KOPT-K1 (cell line): ENCODE data around the gene NCEH1.
A peak's percentile ranks its signal among the peaks of the same experiment; 100 is the strongest.

Experiments used
- H3K27ac ChIP-seq: fragments of 200-600 bp; sonication (generic); 2 replicates; pipeline ENCODE4 v1.5.1; 2016; ENCODE audit warnings: antibody characterized with exemption, mild to moderate bottlenecking, low read depth, low read length; ENCODE audit not compliant: poor library complexity, severe bottlenecking
- H3K36me3 ChIP-seq: fragments of 200-600 bp; sonication (generic); 2 replicates; pipeline ENCODE4 v1.5.1; 2017; ENCODE audit warnings: antibody characterized with exemption, mild to moderate bottlenecking, low read length, moderate library complexity; ENCODE audit not compliant: insufficient read depth
- H3K9me3 ChIP-seq: fragments of 200-600 bp; sonication (generic); 2 replicates; pipeline ENCODE4 v1.5.1; 2017; ENCODE audit warnings: antibody characterized with exemption, low read length, mild to moderate bottlenecking; ENCODE audit not compliant: insufficient read depth, poor library complexity, severe bottlenecking

NCEH1 gene

DNA sequence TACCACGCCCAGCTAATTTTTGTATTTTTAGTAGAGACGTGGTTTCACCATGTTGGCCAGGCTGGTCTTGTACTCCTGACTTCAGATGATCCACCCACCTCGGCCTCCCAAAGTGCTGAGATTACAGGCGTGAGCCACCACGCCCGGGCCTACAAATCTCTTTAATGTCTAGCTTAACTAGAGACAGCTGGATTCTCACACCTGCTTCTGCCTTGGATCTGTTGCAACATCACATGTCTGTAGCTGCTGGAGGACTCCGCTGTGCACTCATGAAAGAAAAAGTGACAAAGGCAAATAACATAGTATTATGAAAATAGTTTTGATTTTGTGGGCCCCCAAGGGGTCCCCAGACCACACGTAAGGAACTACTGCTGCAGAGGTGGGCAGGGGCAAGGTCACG is 85.9 kb downstream of the NCEH1 start:
- H3K27ac ChIP-seq = no peak overlapping the region
- H3K36me3 ChIP-seq = no peaks in the 10 kb centered on the region
- no peaks in the 10 kb centered on the region for H3K9me3 ChIP-seq

DNA sequence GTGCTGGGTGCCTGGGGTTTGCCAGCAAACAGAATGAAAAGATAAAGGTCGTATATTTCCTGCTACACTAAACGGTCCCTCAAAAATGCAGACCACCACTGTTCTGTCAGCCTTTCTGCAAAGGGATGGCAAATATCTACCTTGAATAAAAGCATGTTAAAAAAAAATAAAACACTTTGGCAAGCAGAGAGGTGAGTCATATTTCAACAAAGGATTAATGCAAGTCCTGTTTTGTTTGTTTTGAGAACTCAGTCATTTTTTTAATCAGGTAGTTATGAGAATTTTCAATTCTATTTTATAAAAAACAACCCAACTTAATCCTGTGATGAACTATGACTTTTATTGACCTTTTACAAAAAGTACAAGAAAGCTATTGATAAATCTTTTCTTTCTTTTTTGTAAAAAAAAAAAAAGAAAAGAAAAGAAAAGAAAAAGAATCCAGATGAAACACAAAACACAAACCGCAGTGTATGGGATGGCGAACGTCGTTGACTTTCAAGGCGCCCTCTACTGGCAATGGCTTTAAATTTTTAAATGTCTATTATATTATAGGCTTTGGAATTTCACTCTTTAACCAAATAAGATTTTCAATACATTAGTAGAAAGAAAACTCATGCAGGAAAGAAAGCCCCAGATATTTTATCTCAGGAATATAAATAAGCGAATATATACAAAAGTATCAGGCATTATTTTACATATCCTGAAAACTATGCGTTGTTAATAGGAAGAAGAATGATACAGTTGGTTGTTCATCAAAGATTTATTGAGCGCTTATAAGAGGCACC is 87.8 kb downstream of the NCEH1 start:
- no peaks in the 10 kb centered on the region for H3K36me3 ChIP-seq
- H3K9me3 ChIP-seq = peaks cover 13% of the 10 kb centered on the region
- peak overlapping the region; percentile 70 for H3K27ac ChIP-seq

DNA sequence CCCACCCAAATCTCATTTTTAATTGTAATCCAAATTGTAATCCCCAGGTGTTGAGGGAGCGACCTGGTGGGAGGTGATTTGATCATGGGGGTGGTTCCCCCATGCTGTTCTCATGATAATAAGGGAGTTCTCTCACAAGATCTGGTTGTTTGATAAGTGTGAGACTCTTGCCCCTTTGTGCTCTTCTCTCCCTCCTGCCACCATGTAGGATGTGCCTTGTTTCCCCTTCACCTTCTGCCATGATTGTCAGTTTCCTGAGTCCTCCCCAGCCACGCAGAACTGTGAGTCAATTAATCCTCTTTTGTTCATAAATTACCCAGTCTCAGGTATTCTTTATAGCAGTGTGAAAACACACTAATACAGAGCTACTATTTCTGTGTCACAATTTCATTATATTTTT is 88.7 kb downstream of the NCEH1 start:
- Histone ChIP-seq H3K36me3 (no peaks in the 10 kb centered on the region), H3K9me3 (peaks cover 13% of the 10 kb centered on the region), H3K27ac (peak overlapping the region; percentile 70)

DNA sequence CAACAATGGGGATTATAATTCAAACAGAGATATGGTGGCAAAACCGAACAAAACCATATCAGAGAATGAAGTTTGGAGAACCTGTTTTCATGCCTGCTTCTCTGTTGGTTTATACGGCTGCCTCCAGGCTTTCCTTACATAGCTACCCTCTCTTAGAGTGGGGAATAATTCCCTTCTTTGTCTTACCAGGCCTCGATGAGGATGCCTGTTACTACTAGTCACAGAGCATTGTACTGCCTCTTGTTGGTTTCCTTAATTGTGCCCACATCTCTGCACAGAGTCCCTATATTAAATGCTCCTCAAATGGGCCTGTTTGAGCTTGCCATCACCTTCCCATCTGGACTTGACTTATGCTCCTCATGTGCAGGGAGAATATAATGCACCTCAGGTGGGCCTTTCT is 92.9 kb downstream of the NCEH1 start:
- H3K27ac ChIP-seq = no peak overlapping the region
- no peaks in the 10 kb centered on the region for H3K36me3 ChIP-seq
- peaks cover 34% of the 10 kb centered on the region for H3K9me3 ChIP-seq

DNA sequence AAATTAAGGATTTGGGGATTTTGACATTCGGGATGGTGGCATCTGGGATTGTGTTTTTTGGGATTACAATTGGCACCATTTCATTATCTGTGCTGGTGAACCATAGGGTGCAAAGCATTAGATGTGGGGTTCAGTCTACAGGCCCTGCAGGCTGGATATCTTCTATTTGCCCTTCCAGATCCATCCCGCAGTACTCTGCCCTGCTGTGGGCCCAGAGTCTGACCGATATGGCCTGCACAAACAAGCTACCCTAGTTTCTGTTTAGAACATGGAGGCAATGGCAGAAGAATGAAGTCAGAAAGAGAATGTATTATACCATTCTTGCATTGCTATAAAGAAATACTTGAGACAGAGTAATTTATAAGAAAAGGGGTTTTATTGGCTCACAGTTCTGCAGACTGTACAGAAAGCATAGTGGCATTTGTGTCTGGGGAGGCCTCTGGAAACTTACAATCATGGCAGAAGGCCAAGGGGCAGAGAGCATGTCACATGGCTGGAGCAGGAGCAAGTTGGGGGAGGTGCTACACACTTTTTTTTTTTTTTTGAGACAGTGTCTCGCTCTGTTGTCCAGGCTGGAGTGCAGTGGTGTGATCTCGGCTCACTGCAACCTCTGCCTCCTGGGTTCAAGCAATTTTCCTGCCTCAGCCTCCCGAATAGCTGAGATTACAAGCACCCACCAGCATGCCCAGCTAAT is 93.7 kb downstream of the NCEH1 start:
- Histone ChIP-seq H3K36me3 (no peaks in the 10 kb centered on the region), H3K9me3 (peaks cover 34% of the 10 kb centered on the region), H3K27ac (peak overlapping the region; percentile 56)

DNA sequence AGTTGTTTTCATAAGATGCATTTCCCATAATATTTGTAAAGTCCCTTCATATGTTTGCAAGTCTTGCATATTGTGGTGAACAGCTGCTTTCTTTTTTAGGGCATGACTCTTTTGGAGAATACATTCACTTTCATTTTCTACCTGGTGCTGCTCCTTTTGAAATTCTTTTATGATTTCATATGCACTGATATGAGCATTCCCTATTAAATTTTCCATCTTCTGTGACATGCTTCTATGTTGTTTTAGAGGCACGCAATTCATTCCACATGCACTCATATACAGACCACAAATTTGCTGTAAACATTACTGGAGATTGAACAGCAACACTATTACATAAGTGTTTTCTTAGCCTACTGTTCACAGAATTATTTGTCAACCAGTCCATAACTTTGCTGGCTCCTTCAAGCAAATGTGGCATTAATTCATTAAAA is 94.8 kb downstream of the NCEH1 start:
- no peaks in the 10 kb centered on the region for H3K36me3 ChIP-seq
- H3K9me3 ChIP-seq = peaks cover 34% of the 10 kb centered on the region
- peak overlapping the region; percentile 56 for H3K27ac ChIP-seq

DNA sequence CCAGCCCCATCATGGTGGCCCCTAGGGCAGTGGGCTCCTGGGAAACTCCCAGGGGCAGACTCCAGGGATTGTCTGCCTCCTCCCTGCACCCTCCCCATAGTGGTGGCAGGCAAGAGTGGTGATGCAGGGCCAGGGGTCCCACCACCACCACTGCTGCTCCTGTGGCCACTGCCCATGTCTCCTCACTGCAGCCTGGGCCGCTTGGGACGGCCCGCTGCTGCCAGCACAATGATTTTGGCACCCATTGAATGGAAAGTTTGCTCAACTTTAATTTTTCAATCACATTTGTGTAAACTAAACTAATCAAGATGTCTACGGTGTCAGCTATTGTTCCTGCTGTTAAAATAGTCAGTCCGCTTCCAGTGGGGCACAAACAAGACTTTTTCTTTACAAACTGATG is 95.6 kb downstream of the NCEH1 start:
- Histone ChIP-seq H3K9me3 (peaks cover 39% of the 10 kb centered on the region), H3K27ac (peak overlapping the region; percentile 56), H3K36me3 (no peaks in the 10 kb centered on the region)

DNA sequence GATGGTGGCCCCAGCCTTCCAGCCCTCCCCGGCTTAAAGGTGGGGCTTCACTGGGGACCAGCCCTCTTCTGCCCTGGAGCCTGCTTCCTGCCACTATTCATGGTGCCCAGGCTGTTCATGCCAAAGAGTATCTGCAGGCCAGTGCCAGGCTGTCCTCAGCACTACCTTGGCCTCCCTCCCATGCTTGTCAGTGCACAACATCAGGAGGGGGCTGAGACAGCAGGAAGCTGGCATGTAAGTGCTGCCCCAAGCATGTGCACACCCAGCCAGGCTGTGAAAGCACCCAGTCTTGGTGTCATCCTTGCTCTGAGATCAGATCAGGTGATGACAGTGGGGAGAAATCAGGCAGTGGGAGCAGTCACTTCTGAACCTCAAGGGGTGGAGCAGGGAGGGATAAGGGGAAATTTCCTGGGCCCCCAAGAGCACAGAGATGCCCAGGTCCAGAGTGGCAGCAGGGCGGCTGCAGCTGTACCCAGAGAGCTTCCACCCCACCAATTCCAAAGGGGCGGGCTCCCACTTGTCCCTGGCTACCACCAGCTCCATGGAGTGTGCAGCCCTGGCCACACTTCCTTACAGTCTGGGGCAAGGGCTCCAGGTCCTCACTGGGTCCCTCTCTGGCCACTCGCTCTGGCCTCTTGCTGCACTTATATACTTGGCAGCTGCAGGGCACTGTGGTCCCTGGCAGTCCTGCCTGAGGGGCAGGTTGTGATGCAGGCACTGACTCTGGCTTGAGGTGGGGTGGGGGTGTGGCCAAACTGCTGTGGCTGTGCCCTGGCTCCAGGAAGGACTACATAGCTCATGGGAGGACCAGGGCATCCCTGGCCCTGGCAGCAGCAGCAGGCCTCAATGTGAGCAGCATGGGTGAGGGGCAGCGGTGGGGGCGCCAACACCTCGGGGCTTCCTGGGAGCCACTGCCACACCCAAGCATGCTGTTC is 96.3 kb downstream of the NCEH1 start:
- Histone ChIP-seq H3K9me3 (peaks cover 36% of the 10 kb centered on the region), H3K27ac (peak overlapping the region; percentile 56), H3K36me3 (no peaks in the 10 kb centered on the region)

DNA sequence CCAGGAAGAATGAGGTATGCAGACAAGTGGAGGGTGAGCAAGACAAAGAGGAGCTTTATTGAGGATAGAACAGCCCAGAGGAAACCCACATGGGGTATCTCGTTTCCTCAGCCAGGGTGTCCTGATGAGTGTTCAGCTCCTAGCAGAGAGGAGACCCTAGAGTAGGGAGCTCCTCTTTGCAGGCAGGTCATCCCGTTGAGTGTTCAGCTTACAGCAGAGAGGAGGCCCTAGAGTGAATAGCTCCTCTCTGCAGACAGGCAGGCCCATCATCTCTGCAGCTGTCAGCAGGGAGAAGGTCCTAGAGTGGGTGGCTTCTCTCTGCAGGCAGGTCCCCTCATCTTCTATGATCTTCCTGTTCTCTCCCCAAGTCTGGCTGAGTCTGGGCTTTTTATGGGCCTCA is 97.0 kb downstream of the NCEH1 start:
- Histone ChIP-seq H3K9me3 (peaks cover 28% of the 10 kb centered on the region), H3K27ac (no peak overlapping the region), H3K36me3 (no peaks in the 10 kb centered on the region)

DNA sequence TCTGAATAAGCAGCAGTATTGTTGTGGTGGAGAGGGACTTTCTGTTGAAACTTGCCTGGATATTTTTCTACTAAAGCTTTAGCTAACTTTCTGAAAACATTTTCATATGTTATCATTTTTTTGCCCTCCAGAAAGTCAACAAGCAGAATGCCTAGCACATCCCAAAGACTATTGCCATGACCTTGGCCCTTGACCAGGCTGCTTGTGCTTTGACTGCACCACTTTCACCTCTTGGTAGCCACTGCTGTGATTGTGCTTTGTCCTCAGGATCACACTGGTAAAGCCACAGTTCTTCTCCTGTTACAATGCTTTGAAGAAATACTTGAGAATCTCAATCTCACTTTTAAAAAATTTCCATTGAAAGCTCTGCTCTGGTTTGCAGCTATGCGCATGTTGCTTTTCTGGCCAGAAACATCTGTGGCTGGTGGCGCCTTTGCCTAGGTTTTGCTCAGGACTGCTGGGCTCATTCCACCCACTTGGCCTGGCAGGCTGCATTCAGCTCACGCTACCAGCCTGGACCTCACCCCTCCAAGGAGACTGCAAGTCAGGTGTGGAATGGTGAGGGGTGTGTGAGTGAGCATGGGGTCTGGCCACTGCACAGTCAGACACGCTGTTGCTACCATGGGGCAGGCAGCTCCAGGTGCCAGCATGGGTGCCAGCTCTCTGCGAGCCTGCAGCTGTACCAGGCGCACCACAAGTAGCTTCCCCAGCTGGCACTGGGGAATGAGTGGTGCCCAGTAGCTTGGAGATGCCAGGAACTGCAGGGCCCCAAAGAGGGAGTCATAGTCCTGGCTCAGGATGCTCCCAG is 97.8 kb downstream of the NCEH1 start:
- Histone ChIP-seq H3K36me3 (no peaks in the 10 kb centered on the region), H3K27ac (no peak overlapping the region), H3K9me3 (peaks cover 26% of the 10 kb centered on the region)

DNA sequence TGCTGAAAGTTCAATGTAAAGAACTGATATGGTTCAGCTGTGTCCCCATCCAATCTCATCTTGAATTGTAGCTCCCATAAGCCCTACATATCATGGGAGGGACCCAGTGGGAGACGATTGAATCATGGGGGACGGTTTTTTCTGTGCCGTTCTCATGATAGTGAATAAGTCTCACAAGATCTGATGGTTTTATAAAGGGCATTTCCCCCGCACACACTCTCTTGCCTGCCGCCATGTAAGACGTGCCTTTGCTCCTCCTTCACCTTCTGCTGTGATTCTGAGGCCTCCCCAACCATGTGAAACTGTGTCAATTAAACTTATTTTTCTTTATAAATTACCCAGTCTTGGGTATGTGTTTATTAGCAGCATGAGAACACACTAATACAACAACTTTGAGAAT is 101.1 kb downstream of the NCEH1 start:
- Histone ChIP-seq H3K9me3 (peaks cover 23% of the 10 kb centered on the region), H3K27ac (no peak overlapping the region), H3K36me3 (no peaks in the 10 kb centered on the region)

DNA sequence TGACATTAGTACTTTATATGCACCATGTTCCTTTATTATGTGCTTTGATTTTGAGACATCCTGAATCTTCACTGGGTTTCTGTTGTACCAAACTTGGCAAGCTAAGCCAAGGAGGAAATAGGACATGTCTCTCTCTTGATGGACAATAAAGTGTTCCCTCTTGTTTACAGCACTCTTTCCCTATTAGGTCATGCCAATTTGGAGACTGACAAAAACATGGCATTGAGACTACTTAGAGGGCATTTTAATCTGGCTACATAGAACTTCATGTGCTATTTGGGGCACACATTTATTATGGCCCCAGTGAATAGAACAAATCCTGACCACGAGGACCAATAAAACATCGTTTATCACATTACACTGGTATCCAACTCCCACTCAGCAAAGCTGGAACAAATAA is 102.3 kb downstream of the NCEH1 start:
- no peaks in the 10 kb centered on the region for H3K36me3 ChIP-seq
- no peak overlapping the region for H3K27ac ChIP-seq
- peaks cover 11% of the 10 kb centered on the region for H3K9me3 ChIP-seq

DNA sequence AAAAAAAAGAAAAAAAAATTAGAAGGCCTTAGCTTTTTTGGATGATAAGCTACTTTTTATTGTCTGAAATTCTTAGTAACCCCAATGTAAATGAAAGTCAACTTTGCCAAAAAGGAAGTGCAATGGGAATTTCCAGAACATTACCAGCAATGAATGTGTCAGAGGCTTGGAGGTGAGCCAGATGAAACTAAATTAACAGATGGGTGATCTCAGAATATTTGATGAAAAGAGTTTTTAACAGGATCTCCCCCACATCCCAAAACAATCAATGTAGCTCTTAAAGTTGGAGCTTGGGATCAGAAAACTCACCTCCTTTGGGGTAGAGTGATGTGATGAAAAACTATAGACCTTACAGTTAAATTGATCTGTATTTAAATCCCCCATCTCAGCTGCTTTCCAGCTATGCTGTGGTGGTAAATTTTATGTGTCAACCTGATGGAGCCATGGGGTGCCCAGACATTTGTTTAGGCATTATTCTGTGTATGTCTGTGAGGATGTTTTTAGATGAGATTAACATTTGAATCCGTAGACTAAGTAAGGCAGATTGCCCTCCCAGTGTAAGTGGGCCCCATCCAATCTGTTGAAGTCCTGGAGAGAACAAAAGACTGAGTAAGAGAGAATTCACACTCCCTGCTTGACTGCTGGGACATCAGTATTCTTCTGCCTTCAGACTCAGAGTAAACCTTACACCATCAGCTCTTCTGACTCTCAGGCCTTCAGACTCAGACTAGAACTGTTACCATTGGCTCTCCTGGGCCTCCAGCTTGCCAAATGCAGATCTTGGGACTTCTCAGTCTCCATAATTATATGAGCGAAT is 103.4 kb downstream of the NCEH1 start:
- Histone ChIP-seq H3K9me3 (peaks cover 5% of the 10 kb centered on the region), H3K27ac (no peak overlapping the region), H3K36me3 (no peaks in the 10 kb centered on the region)

DNA sequence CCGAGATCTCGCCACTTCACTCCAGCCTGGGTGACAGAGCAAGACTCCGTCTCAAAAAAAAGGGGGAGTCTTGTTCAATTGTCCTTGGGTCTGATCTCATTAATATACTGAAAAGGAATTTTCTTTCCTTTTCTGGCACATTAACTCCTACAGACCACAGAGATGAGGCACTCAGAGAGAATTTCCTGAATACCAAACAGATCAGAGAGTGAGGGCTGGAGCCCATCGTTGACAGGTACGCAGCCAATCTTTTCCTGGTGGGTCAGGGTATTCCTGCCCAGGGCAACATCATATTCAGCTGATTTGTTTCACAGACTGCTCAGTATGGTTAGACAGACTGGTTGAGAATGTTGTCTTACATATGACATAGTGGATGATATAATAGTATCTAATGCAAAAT is 104.8 kb downstream of the NCEH1 start:
- Histone ChIP-seq H3K27ac (no peak overlapping the region), H3K36me3 (no peaks in the 10 kb centered on the region), H3K9me3 (peaks cover 5% of the 10 kb centered on the region)
